ENCODE results near the gene BOD1L1.

BOD1L1 gene

DNA sequence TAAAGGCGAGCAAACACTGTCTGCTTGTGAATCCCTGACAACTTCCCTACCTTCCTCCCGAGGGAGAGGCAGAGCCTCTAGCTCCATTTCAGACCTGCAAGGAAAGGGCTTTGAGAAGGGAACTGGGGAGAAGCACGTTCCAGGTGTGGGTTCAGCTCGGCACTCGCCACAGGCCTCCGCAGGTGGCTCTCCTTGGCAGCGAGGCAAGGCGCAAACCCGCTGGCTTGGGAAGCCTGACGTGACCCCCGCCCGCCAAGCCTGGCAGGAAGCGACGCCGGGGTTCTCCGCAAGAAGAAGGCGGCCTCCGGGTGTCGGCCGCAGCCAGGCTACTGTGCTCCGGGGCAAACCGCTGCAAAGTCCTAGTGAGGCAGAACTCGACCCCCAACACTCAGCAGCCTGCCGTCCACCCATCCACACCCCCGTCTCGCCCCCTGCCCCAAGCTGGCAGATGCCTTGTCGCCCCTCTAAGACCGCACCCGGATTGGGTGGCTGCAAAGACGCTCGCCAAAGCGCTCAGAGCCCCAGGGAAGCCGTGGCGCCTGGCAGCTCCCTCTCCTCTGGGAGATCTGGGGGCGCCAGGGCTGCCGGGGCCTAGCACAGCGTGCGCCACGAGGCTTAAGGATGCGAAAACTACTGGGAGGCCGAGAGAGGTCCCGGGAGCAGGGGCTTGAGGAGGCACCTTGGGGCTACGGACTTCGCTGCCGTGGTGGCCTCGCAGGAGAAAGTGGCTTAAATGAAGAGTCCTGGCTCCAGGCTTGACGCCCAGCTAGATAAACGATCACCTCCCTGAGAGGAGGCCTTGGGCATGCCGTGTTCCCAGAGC, 105.0 kb downstream of the BOD1L1 start:
- TF ChIP-seq CTCF (IDR thresholded peaks at IDR 0.05; ENCODE audit: low read depth, low read length) = no peak
- Histone ChIP-seq H3K9me3 (ENCODE audit: severe bottlenecking) (peaks cover 12% of the 10 kb centered on the region), H3K4me3 (ENCODE audit: low read depth, low read length) (no peak overlapping the region), H3K27me3 (ENCODE audit: insufficient read depth, low read depth, severe bottlenecking) (no peaks in the 10 kb centered on the region), H3K27ac (no peak overlapping the region), H3K36me3 (no peaks in the 10 kb centered on the region)
- DNase-seq = no peak

GRCh38 chr4:13521047-13521446, 106.5 kb downstream of the BOD1L1 start:
- Histone ChIP-seq H3K9me3 (ENCODE audit: severe bottlenecking) (peaks cover 12% of the 10 kb centered on the region), H3K27ac (no peak overlapping the region), H3K4me3 (ENCODE audit: low read depth, low read length) (no peak overlapping the region), H3K36me3 (no peaks in the 10 kb centered on the region), H3K27me3 (ENCODE audit: insufficient read depth, low read depth, severe bottlenecking) (no peaks in the 10 kb centered on the region)
- DNase-seq = no peak
- TF ChIP-seq CTCF (IDR thresholded peaks at IDR 0.05; ENCODE audit: low read depth, low read length) = no peak

All from WERI-Rb-1 (cell line).